DLD1 (cell line): ENCODE data around the gene VWA5B1.

ENCODE experiments used
- in situ Hi-C: cut with HindIII; loops from 2 replicates; pipeline ENCODE4 v1.10.0; 2017; ENCODE audit warnings: low sequenced_read_pairs

VWA5B1 gene

DNA sequence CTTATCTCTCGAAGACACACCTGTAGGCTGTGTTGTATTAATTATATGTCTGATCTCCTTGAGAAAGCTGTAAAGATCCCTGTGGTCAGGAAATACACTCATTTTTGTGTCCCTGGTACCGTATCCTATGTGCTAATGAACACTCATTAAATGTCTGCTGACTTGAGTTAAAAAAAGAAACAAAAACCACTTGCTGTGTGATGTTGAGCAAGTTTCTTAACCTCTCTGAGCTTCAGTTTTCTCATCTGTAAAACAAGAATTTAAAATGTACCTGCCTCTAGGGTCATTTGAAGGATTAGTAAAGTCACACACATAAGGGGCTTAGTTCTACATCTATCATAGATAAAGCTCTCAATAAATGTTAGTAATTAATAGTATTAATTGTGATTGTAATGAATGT is 91.3 kb downstream of the VWA5B1 start:
- in situ Hi-C loops = no loop called here

- in situ Hi-C loops = no loop called here
Measured at GRCh38 chr1:20382711-20383110, 92.0 kb downstream of the VWA5B1 start.

- in situ Hi-C loops = no loop called here
Measured at GRCh38 chr1:20383631-20384030, 93.0 kb downstream of the VWA5B1 start.

DNA sequence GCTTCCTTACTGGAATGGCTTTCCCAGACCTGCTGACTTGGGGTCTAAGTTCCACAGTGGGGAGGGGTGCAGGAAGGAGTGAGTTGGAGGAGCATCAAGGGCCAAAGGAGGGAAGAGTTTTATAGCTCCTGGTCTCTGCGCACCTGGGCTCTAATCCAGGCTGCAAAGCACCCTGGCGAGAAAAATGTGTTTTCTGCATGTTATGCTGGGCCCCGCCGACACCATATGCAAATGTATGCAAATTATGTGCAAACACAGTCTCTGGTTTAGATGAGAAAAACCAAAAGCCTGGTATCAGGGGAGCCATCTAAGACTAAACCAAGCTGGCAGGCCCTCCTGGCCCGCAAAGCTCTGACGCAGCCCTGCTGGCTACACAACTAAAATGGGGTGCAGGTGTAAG is 95.0 kb downstream of the VWA5B1 start:
- in situ Hi-C loops = no loop called here

GRCh38 chr1:20386323-20387081 is 95.8 kb downstream of the VWA5B1 start:
- in situ Hi-C loops = no loop called here

- in situ Hi-C loops = no loop called here
Measured at GRCh38 chr1:20389571-20389970, 98.9 kb downstream of the VWA5B1 start.

- in situ Hi-C loops = loop anchor here (5.0 kb wide), 1 partner anchor 47 kb away; no protein-coding TSS in a partner anchor
Measured at GRCh38 chr1:20390589-20391331, 100.1 kb downstream of the VWA5B1 start.

- in situ Hi-C loops = no loop called here
Measured at GRCh38 chr1:20395255-20395654, 104.6 kb downstream of the VWA5B1 start.

- in situ Hi-C loops = no loop called here
Measured at GRCh38 chr1:20398744-20399143, 108.1 kb downstream of the VWA5B1 start.

- in situ Hi-C loops = no loop called here
Measured at GRCh38 chr1:20399196-20399595, 108.5 kb downstream of the VWA5B1 start.

- in situ Hi-C loops = no loop called here
Measured at GRCh38 chr1:20399606-20400180, 109.0 kb downstream of the VWA5B1 start.

GRCh38 chr1:20400341-20401177 is 109.9 kb downstream of the VWA5B1 start:
- in situ Hi-C loops = no loop called here

GRCh38 chr1:20401405-20402010 is 110.8 kb downstream of the VWA5B1 start:
- in situ Hi-C loops = no loop called here

- in situ Hi-C loops = no loop called here
Measured at GRCh38 chr1:20402585-20403422, 112.1 kb downstream of the VWA5B1 start.

GRCh38 chr1:20403423-20404145 is 112.9 kb downstream of the VWA5B1 start:
- in situ Hi-C loops = no loop called here

DNA sequence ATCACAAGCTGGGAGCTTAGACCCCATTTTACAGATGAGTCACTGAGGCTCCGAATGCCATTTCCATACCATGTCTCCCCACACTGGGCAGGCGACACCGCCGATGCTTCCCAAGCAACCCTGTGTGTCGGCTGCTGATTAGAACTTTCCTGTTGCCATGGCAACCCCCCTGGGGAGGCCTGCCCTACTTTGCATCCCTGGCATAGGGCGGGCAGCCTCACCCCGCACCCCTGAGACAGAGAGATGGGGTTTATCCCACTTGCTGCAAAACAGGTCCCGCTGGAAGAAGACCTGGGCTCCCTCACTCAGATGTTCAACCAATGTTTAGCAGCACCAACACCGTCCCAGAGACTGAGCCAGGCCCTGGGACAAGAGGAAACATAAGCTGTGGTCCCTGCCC is 113.8 kb downstream of the VWA5B1 start:
- in situ Hi-C loops = no loop called here
